Skin of body (tissue), 2 donors: ENCODE data around the gene SEC16A. TPM values are rescaled to one million over a fixed set of nuclear protein-coding genes. Genes with fewer than 3 reads are reported as not detected.
A peak's percentile ranks its signal among the peaks of the same experiment; 100 is the strongest.
"Not testable (repeated sequence)": the region's sequence is repeated elsewhere in the genome, so short reads cannot be mapped to it uniquely, and the experiment has no call there.

Experiments used
- DNase-seq: peaks from one replicate; lab custom pipeline; 2025; lab: John Stamatoyannopoulos, UW
- total RNA-seq: library from RNA; depleted of rRNA; stranded (reverse); fragments of >200 nt; gene quantifications from one replicate; pipeline ENCODE4 v1.2.3, GENCODE V29; 2014

Gene SEC16A
- total RNA-seq, 1 donor from 2014 or later: 26.5 TPM

- DNase-seq: no peak
Measured at GRCh38 chr9:136441681-136442245, 41.1 kb downstream of the SEC16A start.

- no peak for DNase-seq
Measured at GRCh38 chr9:136441191-136441680, 41.6 kb downstream of the SEC16A start.

GRCh38 chr9:136439481-136440408 lies 43.1 kb downstream of the SEC16A start, which contains the start of gene INPP5E:
TSS of gene INPP5E (minus strand) at chr9:136439845. CDS start at chr9:136439419, 426 bp downstream.
- DNase-seq: peak; percentile 51

GRCh38 chr9:136438548-136439480 lies 44.0 kb downstream of the SEC16A start:
- no peak for DNase-seq

- no peak for DNase-seq
Measured at GRCh38 chr9:136437839-136438547, 44.8 kb downstream of the SEC16A start.

GRCh38 chr9:136437430-136437829 lies 45.4 kb downstream of the SEC16A start:
- peak; percentile 14 for DNase-seq

- no peak for DNase-seq
Measured at GRCh38 chr9:136436055-136436634, 46.7 kb downstream of the SEC16A start.

GRCh38 chr9:136434580-136435169 lies 48.2 kb downstream of the SEC16A start:
- no peak for DNase-seq

- DNase-seq: no peak
Measured at GRCh38 chr9:136433849-136434579, 48.8 kb downstream of the SEC16A start.

GRCh38 chr9:136433043-136433715 lies 49.7 kb downstream of the SEC16A start:
- DNase-seq: no peak

GRCh38 chr9:136432591-136432990 lies 50.2 kb downstream of the SEC16A start:
- no peak for DNase-seq

GRCh38 chr9:136431782-136432350 lies 51.0 kb downstream of the SEC16A start:
- no peak for DNase-seq

- DNase-seq: no peak
Measured at GRCh38 chr9:136430588-136431234, 52.1 kb downstream of the SEC16A start.

- no peak for DNase-seq
Measured at GRCh38 chr9:136429683-136430491, 53.0 kb downstream of the SEC16A start.

GRCh38 chr9:136429075-136429628 lies 53.7 kb downstream of the SEC16A start:
- no peak for DNase-seq

GRCh38 chr9:136426787-136427186 lies 56.1 kb downstream of the SEC16A start:
- DNase-seq: no peak

- DNase-seq: not testable (repeated sequence)
Measured at GRCh38 chr9:136425367-136425766, 57.5 kb downstream of the SEC16A start.
